MM.1S (cell line): ENCODE measurements around the gene TTC28.
"Not testable (repeated sequence)": the region's sequence is repeated elsewhere in the genome, so short reads cannot be mapped to it uniquely, and the experiment has no call there.

Experiments
- DNase-seq: peaks from one replicate; pipeline ENCODE4 v3.0.0-alpha.2; 2015
- H2AFZ ChIP-seq: fragments of 300-600 bp; sonication (generic); 2 replicates; pipeline ENCODE4 v1.6.0; 2016; ENCODE audit warnings: antibody characterized with exemption, low read length
- H3F3A ChIP-seq: fragments of 300-600 bp; sonication (generic); 2 replicates; pipeline ENCODE4 v1.6.1; 2016; ENCODE audit warnings: mild to moderate bottlenecking, antibody characterized with exemption, low read length, moderate library complexity, mixed read lengths; ENCODE audit not compliant: insufficient read depth
- H3K27ac ChIP-seq: fragments of 300-600 bp; sonication (generic); 2 replicates; pipeline ENCODE4 v1.5.1; 2016; ENCODE audit warnings: mild to moderate bottlenecking, low read length
- H3K27me3 ChIP-seq: fragments of 300-600 bp; sonication (generic); replicated peaks from 2 replicates; pipeline ENCODE4 v1.6.0; 2016; ENCODE audit warnings: low read length; ENCODE audit not compliant: insufficient read depth
- H3K36me3 ChIP-seq: fragments of 300-600 bp; sonication (generic); replicated peaks from 2 replicates; pipeline ENCODE4 v1.6.1; 2016; ENCODE audit warnings: mild to moderate bottlenecking, low read length, mixed read lengths; ENCODE audit not compliant: insufficient read depth
- H3K4me1 ChIP-seq: fragments of 300-600 bp; sonication (generic); 2 replicates; pipeline ENCODE4 v1.6.1; 2016; ENCODE audit warnings: low read length, mixed read lengths
- H3K4me2 ChIP-seq: fragments of 300-600 bp; sonication (generic); 2 replicates; pipeline ENCODE4 v1.6.0; 2016; ENCODE audit warnings: low read depth, low read length
- H3K4me3 ChIP-seq: fragments of 300-600 bp; sonication (generic); 2 replicates; pipeline ENCODE4 v1.5.1; 2016; ENCODE audit warnings: low read length, mixed read lengths
- H3K79me2 ChIP-seq: fragments of 300-600 bp; sonication (generic); 2 replicates; pipeline ENCODE4 v1.6.1; 2016; ENCODE audit warnings: mixed run types, low read length, mixed read lengths
- H3K9ac ChIP-seq: fragments of 300-600 bp; sonication (generic); 2 replicates; pipeline ENCODE4 v1.6.1; 2016; ENCODE audit warnings: low read length, mixed read lengths
- H3K9me2 ChIP-seq: fragments of 300-600 bp; sonication (generic); replicated peaks from 2 replicates; pipeline ENCODE4 v1.6.1; 2016; ENCODE audit warnings: mild to moderate bottlenecking, low read length, mixed read lengths; ENCODE audit not compliant: insufficient read depth
- H3K9me3 ChIP-seq: fragments of 300-600 bp; sonication (generic); replicated peaks from 2 replicates; pipeline ENCODE4 v1.6.1; 2016; ENCODE audit warnings: mild to moderate bottlenecking, low read length, mixed read lengths; ENCODE audit not compliant: insufficient read depth
- H4K20me1 ChIP-seq: fragments of 300-600 bp; sonication (generic); 2 replicates; pipeline ENCODE4 v1.6.1; 2016; ENCODE audit warnings: mild to moderate bottlenecking, low read length, moderate library complexity, mixed read lengths; ENCODE audit not compliant: insufficient read depth
- EZH2 ChIP-seq: fragments of 300-600 bp; sonication (generic); optimal IDR thresholded peaks from 2 replicates; pipeline ENCODE3; 2017; ENCODE audit warnings: low read depth, mild to moderate bottlenecking, antibody characterized with exemption, low read length, mixed read lengths
- EZH2phosphoT487 ChIP-seq: fragments of 300-600 bp; sonication (generic); IDR thresholded peaks from 2 replicates; pipeline ENCODE4 v1.6.1; 2018; ENCODE audit warnings: antibody characterized with exemption, low read length
- TF ChIP-seq, protein P1 (sequence below): fragments of 300-600 bp; sonication (generic); IDR thresholded peaks from 2 replicates; pipeline ENCODE4 v1.5.1; 2016; ENCODE audit warnings: antibody characterized with exemption, low read length, mixed read lengths

Gene TTC28

DNA sequence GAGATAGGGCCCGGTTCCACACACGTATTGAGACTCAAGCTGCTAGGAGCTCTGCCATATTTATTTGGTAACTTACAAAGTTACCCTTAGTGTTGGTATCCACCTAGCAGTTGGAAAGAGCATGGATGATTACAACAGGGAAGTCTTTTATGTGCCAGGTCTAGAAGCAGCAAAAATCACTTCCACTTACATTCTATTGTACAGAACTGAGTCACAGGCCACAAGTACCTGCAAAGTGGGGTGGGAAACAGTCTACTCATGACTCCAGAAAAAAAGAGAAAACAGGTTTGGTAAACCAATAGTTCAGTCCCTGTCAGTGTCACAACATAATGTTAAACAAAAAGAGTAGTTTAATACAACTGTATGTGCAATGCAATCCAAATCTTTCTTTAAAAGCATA lies 480.9 kb downstream of the TTC28 start:
- TF ChIP-seq EZH2 = no peak
- TF ChIP-seq EZH2phosphoT487 = no peak
- TF ChIP-seq, protein P1, sequence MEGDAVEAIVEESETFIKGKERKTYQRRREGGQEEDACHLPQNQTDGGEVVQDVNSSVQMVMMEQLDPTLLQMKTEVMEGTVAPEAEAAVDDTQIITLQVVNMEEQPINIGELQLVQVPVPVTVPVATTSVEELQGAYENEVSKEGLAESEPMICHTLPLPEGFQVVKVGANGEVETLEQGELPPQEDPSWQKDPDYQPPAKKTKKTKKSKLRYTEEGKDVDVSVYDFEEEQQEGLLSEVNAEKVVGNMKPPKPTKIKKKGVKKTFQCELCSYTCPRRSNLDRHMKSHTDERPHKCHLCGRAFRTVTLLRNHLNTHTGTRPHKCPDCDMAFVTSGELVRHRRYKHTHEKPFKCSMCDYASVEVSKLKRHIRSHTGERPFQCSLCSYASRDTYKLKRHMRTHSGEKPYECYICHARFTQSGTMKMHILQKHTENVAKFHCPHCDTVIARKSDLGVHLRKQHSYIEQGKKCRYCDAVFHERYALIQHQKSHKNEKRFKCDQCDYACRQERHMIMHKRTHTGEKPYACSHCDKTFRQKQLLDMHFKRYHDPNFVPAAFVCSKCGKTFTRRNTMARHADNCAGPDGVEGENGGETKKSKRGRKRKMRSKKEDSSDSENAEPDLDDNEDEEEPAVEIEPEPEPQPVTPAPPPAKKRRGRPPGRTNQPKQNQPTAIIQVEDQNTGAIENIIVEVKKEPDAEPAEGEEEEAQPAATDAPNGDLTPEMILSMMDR = no peak
- H3K27ac ChIP-seq = no peak overlapping the region
- H4K20me1 ChIP-seq = no peaks in the 10 kb centered on the region
- DNase-seq = no peak
- H2AFZ ChIP-seq = no peak overlapping the region
- H3K9ac ChIP-seq = no peak overlapping the region
- no peak overlapping the region for H3K4me3 ChIP-seq
- no peaks in the 10 kb centered on the region for H3K9me2 ChIP-seq
- H3K4me2 ChIP-seq = no peak overlapping the region
- no peaks in the 10 kb centered on the region for H3K36me3 ChIP-seq
- H3K4me1 ChIP-seq = no peaks in the 10 kb centered on the region
- no peaks in the 10 kb centered on the region for H3K79me2 ChIP-seq
- no peaks in the 10 kb centered on the region for H3K9me3 ChIP-seq
- H3K27me3 ChIP-seq = no peaks in the 10 kb centered on the region
- no peaks in the 10 kb centered on the region for H3F3A ChIP-seq

DNA sequence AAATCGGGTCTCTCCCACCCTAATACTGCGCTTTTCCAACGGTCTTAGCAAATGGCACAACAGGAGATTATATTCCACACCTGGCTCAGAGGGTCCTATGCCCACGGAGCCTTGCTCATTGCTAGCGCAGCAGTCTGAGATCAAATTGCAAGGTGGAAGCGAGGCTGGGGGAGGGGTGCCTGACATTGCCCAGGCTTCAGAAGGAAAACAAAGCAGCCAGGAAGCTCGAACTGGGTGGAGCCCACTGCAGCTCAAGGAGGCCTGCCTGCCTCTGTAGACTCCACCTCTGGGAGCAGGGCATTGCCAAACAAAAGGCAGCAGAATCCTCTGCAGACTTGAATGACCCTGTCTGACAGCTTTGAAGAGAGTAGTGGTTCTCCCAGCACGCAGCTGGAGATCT lies 488.1 kb downstream of the TTC28 start:
- H3F3A ChIP-seq, H3K9me3 ChIP-seq, H3K27me3 ChIP-seq, H3K9ac ChIP-seq, H3K36me3 ChIP-seq, H2AFZ ChIP-seq, H3K79me2 ChIP-seq, DNase-seq, H4K20me1 ChIP-seq, H3K4me2 ChIP-seq, H3K9me2 ChIP-seq, H3K27ac ChIP-seq, H3K4me1 ChIP-seq, H3K4me3 ChIP-seq: not testable (repeated sequence)

DNA sequence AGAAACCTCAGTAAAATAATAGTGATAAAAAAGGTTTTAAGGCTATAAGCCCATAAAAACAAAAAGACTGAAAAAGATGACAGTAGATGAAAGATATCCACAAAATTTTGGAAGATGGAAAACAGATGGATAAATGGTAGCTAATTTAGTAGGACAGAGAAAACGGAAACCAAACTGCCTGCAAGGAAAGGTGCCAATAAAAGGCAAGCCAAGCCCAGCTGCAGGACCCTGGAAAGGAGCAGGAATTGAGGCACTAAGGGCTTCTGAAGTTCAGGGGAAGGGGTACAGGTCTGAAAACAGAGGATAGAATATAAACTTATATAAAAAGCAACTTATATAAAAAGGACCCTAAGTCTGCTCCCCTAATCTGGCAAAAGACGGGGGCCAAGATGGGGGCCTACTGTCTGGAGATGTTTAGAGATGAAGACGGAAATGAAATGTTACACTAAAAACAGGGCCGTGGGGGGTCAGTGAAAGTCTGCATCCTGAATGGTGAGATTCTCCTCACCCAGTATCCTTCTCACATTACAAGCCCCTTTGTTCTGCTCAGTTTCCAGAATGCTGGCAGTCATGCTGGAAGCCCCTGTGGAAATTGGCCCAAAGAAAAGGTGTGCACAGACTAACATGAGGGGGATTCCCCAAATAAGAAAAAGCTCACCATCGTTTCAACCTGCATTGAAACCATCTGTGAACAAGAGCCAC lies 491.3 kb downstream of the TTC28 start:
- Histone ChIP-seq H3K36me3 (no peaks in the 10 kb centered on the region), H3K9me2 (no peaks in the 10 kb centered on the region), H3K9me3 (no peaks in the 10 kb centered on the region), H4K20me1 (no peaks in the 10 kb centered on the region), H3K4me3 (no peak overlapping the region), H3K27ac (no peak overlapping the region), H3K9ac (no peak overlapping the region), H3K79me2 (no peaks in the 10 kb centered on the region), H3F3A (no peaks in the 10 kb centered on the region), H3K4me2 (no peak overlapping the region), H2AFZ (no peak overlapping the region), H3K27me3 (no peaks in the 10 kb centered on the region), H3K4me1 (no peaks in the 10 kb centered on the region)
- DNase-seq = no peak
- TF ChIP-seq, protein P1 = no peak
- TF ChIP-seq EZH2phosphoT487 (no peak), EZH2 (no peak)

DNA sequence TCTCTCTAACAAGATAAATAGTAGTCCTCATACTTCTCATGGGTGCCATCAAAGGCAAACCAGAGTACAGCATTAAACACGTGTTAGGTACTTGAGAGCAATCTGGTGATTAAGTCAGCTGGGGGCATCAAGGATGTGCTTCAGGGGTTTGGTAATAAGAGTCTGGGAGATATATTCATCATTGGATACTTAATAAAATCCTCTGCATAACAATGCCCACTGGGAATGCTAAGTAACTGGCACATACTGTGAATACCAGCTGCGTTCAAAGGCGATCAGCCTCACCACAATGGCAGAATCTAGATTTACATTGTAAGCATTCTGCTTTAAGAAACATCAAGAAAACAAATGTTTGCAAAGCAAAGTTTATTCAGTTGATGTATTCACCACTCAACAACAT lies 492.0 kb downstream of the TTC28 start:
- H4K20me1 ChIP-seq = no peaks in the 10 kb centered on the region
- no peak overlapping the region for H3K4me2 ChIP-seq
- no peaks in the 10 kb centered on the region for H3K79me2 ChIP-seq
- H3K9ac ChIP-seq = no peak overlapping the region
- no peaks in the 10 kb centered on the region for H3F3A ChIP-seq
- no peaks in the 10 kb centered on the region for H3K4me1 ChIP-seq
- DNase-seq = no peak
- H3K36me3 ChIP-seq = no peaks in the 10 kb centered on the region
- no peak overlapping the region for H3K4me3 ChIP-seq
- no peaks in the 10 kb centered on the region for H3K9me2 ChIP-seq
- no peaks in the 10 kb centered on the region for H3K27me3 ChIP-seq
- no peak for TF ChIP-seq EZH2phosphoT487
- no peak overlapping the region for H2AFZ ChIP-seq
- H3K27ac ChIP-seq = no peak overlapping the region
- no peaks in the 10 kb centered on the region for H3K9me3 ChIP-seq
